BJ (cell line): ENCODE results near the gene TMEM170A. TPM values are rescaled to one million over a fixed set of nuclear protein-coding genes. Genes with fewer than 3 reads are reported as not detected.
"Not testable (repeated sequence)": the region's sequence is repeated elsewhere in the genome, so short reads cannot be mapped to it uniquely, and the experiment has no call there.

Source experiments
- CTCF ChIA-PET: fragments of 350-600 bp; formaldehyde crosslinking; extraction: SDS; loops from one replicate; lab custom pipeline; 2021; ENCODE audit warnings: antibody characterized with exemption, inconsistent platforms; lab: Yijun Ruan, JAX
- POLR2A ChIA-PET: fragments of 300-600 bp; sonication (Branson Sonifier 250); formaldehyde crosslinking; extraction: SDS; loops from one replicate; lab custom pipeline; 2021; ENCODE audit warnings: antibody characterized with exemption; lab: Charles Lee
- DNase-seq: peaks from one replicate; pipeline ENCODE4 v3.0.0-alpha.2; 2011; ENCODE audit warnings: low read depth
- H3K27me3 ChIP-seq: 2 replicates; pipeline ENCODE4 v1.6.0; 2011; ENCODE audit warnings: low read length; ENCODE audit not compliant: control insufficient read depth, insufficient read depth
- H3K36me3 ChIP-seq: 2 replicates; pipeline ENCODE4 v1.5.1; 2011; ENCODE audit warnings: low read length; ENCODE audit not compliant: control insufficient read depth, insufficient read depth
- H3K4me3 ChIP-seq: 2 replicates; pipeline ENCODE4 v1.5.1; 2011; ENCODE audit warnings: low read depth, mild to moderate bottlenecking, control low read depth, low read length
- CTCF ChIP-seq: IDR thresholded peaks from 2 replicates; pipeline ENCODE4 v1.5.1; 2011; ENCODE audit warnings: low read depth, mild to moderate bottlenecking, control low read depth, inconsistent platforms, low read length, moderate library complexity; ENCODE audit not compliant: insufficient read depth
- polyA plus RNA-seq: library from polyadenylated mRNA; depleted of rRNA; stranded (reverse); fragments of >200 nt; gene quantifications from 2 replicates; pipeline ENCODE4 v1.2.3, GENCODE V29; 2011

The TMEM170A gene
- polyA plus RNA-seq, 1 experiment: 5.2 TPM

- TF ChIP-seq CTCF: no peak
- ChIA-PET CTCF (interaction anchor here (1.4 kb wide), 1 partner anchor 259 kb away, joined by 3 read pairs; no protein-coding TSS in a partner anchor), POLR2A (interaction anchor here (0.6 kb wide), 1 partner anchor 809 kb away, joined by 3 read pairs; no protein-coding TSS in a partner anchor)
- Histone ChIP-seq H3K36me3 (no peaks in the 10 kb centered on the region), H3K27me3 (no peaks in the 10 kb centered on the region), H3K4me3 (no peak overlapping the region)
- DNase-seq: no peak
Measured at GRCh38 chr16:75458029-75458428, 6.5 kb downstream of the TMEM170A start.

GRCh38 chr16:75457485-75458021 is 6.9 kb downstream of the TMEM170A start:
- ChIA-PET CTCF (interaction anchor here (1.4 kb wide), 1 partner anchor 259 kb away, joined by 3 read pairs; no protein-coding TSS in a partner anchor), POLR2A (interaction anchor here (0.6 kb wide), 1 partner anchor 809 kb away, joined by 3 read pairs; no protein-coding TSS in a partner anchor)

GRCh38 chr16:75456971-75457370 is 7.5 kb downstream of the TMEM170A start:
- ChIA-PET POLR2A (no interaction called here), CTCF (interaction anchor here (1.1 to 1.4 kb wide), 2 partner anchors 60 to 258 kb away, joined by 3 read pairs; no protein-coding TSS in a partner anchor)
- TF ChIP-seq CTCF: no peak

More at GRCh38 chr16:75457485-75458021, 6.9 kb downstream of the TMEM170A start:
- no peak for TF ChIP-seq CTCF
- DNase-seq: no peak
- H3K4me3 ChIP-seq: no peak overlapping the region
- H3K27me3 ChIP-seq: no peaks in the 10 kb centered on the region
- no peaks in the 10 kb centered on the region for H3K36me3 ChIP-seq

DNA sequence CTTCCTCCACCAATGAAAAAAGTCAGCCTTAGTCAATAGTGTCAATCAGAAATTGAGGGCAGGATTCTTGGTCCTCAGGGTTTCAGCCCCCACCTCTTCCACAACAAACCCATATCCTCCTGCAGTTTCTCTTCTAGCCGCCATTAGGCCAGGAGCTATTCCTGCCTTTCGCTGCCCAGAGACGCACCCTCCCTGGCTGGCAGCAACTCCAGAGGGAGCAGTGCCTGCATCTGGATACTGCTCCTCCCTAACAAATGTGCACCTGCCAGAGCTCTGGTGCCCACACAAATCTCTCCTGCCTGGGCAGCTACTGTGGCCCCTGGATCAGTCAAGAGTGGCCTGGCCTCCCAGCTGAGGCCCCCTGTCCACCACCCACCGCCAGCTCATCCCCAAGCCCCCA is 8.0 kb downstream of the TMEM170A start:
- CTCF ChIA-PET: interaction anchor here (1.1 to 1.4 kb wide), 5 partner anchors 9 to 258 kb away, joined by 3 to 8 read pairs (median 4); no protein-coding TSS in a partner anchor
- H3K36me3 ChIP-seq, H3K4me3 ChIP-seq, DNase-seq, POLR2A ChIA-PET, H3K27me3 ChIP-seq: not testable (repeated sequence)

More at GRCh38 chr16:75456971-75457370, 7.5 kb downstream of the TMEM170A start:
- no peaks in the 10 kb centered on the region for H3K36me3 ChIP-seq
- DNase-seq: no peak
- H3K4me3 ChIP-seq: no peak overlapping the region
- H3K27me3 ChIP-seq: no peaks in the 10 kb centered on the region

GRCh38 chr16:75455677-75456076 is 8.8 kb downstream of the TMEM170A start:
- POLR2A ChIA-PET: no interaction called here
- Histone ChIP-seq H3K36me3 (no peaks in the 10 kb centered on the region), H3K27me3 (no peaks in the 10 kb centered on the region), H3K4me3 (no peak overlapping the region)
- no peak for DNase-seq
- TF ChIP-seq CTCF: no peak
- CTCF ChIA-PET: interaction anchor here (0.6 to 1.4 kb wide), 5 partner anchors 8 to 880 kb away, joined by 3 to 8 read pairs (median 4); no protein-coding TSS in a partner anchor
